ENCODE results near the gene CALB2.

Gene CALB2

GRCh38 chr16:71376465-71377157 is 18.1 kb downstream of the CALB2 start:
- Mint-ChIP-seq H3K27ac (no peak overlapping the region), H3K4me1 (no peaks in the 10 kb centered on the region), H3K9me3 (no peaks in the 10 kb centered on the region), H3K36me3 (ENCODE audit: low read depth) (no peaks in the 10 kb centered on the region), H3K27me3 (ENCODE audit: low read depth, poor library complexity) (peaks cover 41% of the 10 kb centered on the region), H3K4me3 (no peak overlapping the region)
- TF ChIP-seq CTCF (IDR thresholded peaks at IDR 0.05), result no peak
- no peak for DNase-seq

- Mint-ChIP-seq H3K36me3 (ENCODE audit: low read depth) (no peaks in the 10 kb centered on the region), H3K27me3 (ENCODE audit: low read depth, poor library complexity) (peaks cover 57% of the 10 kb centered on the region), H3K4me3 (no peak overlapping the region), H3K4me1 (peaks cover 6% of the 10 kb centered on the region), H3K9me3 (no peaks in the 10 kb centered on the region), H3K27ac (no peak overlapping the region)
- TF ChIP-seq CTCF (IDR thresholded peaks at IDR 0.05), result no peak
- no peak for DNase-seq
Observed at GRCh38 chr16:71379711-71380110, 21.2 kb downstream of the CALB2 start.

- peaks cover 17% of the 10 kb centered on the region for H3K4me1 Mint-ChIP-seq
- H3K9me3 Mint-ChIP-seq, result no peaks in the 10 kb centered on the region
- H3K36me3 Mint-ChIP-seq (ENCODE audit: low read depth), result no peaks in the 10 kb centered on the region
- H3K4me3 Mint-ChIP-seq, result no peak overlapping the region
- no peak for DNase-seq
- H3K27me3 Mint-ChIP-seq (ENCODE audit: low read depth, poor library complexity), result peaks cover 57% of the 10 kb centered on the region
- TF ChIP-seq CTCF (IDR thresholded peaks at IDR 0.05), result no peak
- no peak overlapping the region for H3K27ac Mint-ChIP-seq
Observed at GRCh38 chr16:71380831-71381230, 22.3 kb downstream of the CALB2 start.

GRCh38 chr16:71383054-71383773 is 24.7 kb downstream of the CALB2 start:
- Mint-ChIP-seq H3K36me3 (ENCODE audit: low read depth) (no peaks in the 10 kb centered on the region), H3K4me1 (peaks cover 38% of the 10 kb centered on the region), H3K4me3 (no peak overlapping the region), H3K9me3 (no peaks in the 10 kb centered on the region), H3K27ac (no peak overlapping the region), H3K27me3 (ENCODE audit: low read depth, poor library complexity) (peaks cover 48% of the 10 kb centered on the region)
- TF ChIP-seq CTCF (IDR thresholded peaks at IDR 0.05), result no peak
- DNase-seq, result no peak

- Mint-ChIP-seq H3K27me3 (ENCODE audit: low read depth, poor library complexity) (peaks cover 43% of the 10 kb centered on the region), H3K4me1 (peaks cover 38% of the 10 kb centered on the region), H3K36me3 (ENCODE audit: low read depth) (no peaks in the 10 kb centered on the region), H3K9me3 (no peaks in the 10 kb centered on the region), H3K4me3 (no peak overlapping the region), H3K27ac (no peak overlapping the region)
- no peak for TF ChIP-seq CTCF (IDR thresholded peaks at IDR 0.05)
- DNase-seq, result no peak
Observed at GRCh38 chr16:71384073-71384724, 25.7 kb downstream of the CALB2 start.

Measured in nephron progenitor cell (in vitro differentiated cells).